Measurements from ENCODE around the gene VWC2L.

GRCh38 chr2:214529021-214529420, 118.2 kb downstream of the VWC2L start:
- TF ChIP-seq POLR2AphosphoS5 (IDR thresholded peaks at IDR 0.05; ENCODE audit: low read depth, low read length): no peak
- no peak for TF ChIP-seq POLR2A (IDR thresholded peaks at IDR 0.05; ENCODE audit: low read depth, low read length)

Data from GM12892 (cell line).